ENCODE measurements around the gene DKK2.
"Not testable (repeated sequence)": the region's sequence is repeated elsewhere in the genome, so short reads cannot be mapped to it uniquely, and the experiment has no call there.

Gene DKK2

GRCh38 chr4:106929248-106929647 is 106.9 kb downstream of the DKK2 start:
- no peak overlapping the region for H2BK120ac ChIP-seq (ENCODE audit: low read depth, low read length)
- H4K5ac ChIP-seq (ENCODE audit: low read length) = no peak overlapping the region
- no peak overlapping the region for H3K23ac ChIP-seq (ENCODE audit: low read length)
- no peaks in the 10 kb centered on the region for H3K36me3 ChIP-seq (ENCODE audit: control insufficient read depth, insufficient read depth, low read length)
- no peak overlapping the region for H3K27ac ChIP-seq (ENCODE audit: low read depth, low read length)
- no peak overlapping the region for H2AK5ac ChIP-seq (ENCODE audit: low read length)
- no peak overlapping the region for H3K56ac ChIP-seq (ENCODE audit: low read length)
- no peaks in the 10 kb centered on the region for H3K79me1 ChIP-seq (ENCODE audit: low read length)
- no peak overlapping the region for H3K18ac ChIP-seq (ENCODE audit: low read length)
- WGBS (ENCODE audit: extremely low coverage, insufficient coverage, low lambda C conversion rate) = no CpG with 5 or more reads among the region's 2 CpGs
- H3K4me2 ChIP-seq (ENCODE audit: low read length) = no peak overlapping the region
- no peak overlapping the region for H3K9ac ChIP-seq (ENCODE audit: low read length)
- H2BK15ac ChIP-seq (replicated peaks; ENCODE audit: low read depth) = no peak overlapping the region
- H3K4me3 ChIP-seq (ENCODE audit: low read length) = no peak overlapping the region
- H3K27me3 ChIP-seq (ENCODE audit: insufficient read depth, low read length, poor library complexity) = no peaks in the 10 kb centered on the region
- H4K8ac ChIP-seq (ENCODE audit: low read depth, low read length) = no peak overlapping the region
- H3K4ac ChIP-seq (ENCODE audit: low read depth, low read length) = no peak overlapping the region
- no peak overlapping the region for H2BK5ac ChIP-seq (ENCODE audit: low read length)
- H3K4me1 ChIP-seq (ENCODE audit: control insufficient read depth, low read depth, low read length) = no peaks in the 10 kb centered on the region
- H3K79me2 ChIP-seq (ENCODE audit: control insufficient read depth, insufficient read depth, low read length) = no peaks in the 10 kb centered on the region
- DNase-seq = no peak

DNA sequence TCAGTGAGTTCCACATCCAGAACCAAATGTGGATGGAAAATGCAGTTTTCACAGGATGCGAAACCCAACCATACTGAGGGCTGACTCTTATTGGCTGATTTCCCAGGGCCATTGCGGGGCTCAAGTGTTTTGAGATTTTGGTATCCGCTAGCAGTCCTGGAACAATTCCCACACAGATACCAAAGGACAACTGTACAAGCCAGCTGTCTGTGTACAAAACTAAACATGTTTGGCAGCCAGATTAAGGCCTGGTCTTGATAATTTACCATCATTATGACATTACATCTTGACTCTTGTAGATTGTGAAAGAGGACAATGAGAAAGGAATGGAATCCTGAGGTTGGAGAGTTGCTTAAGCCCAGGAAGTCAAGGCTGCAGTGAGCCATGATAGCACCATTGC is 121.9 kb downstream of the DKK2 start:
- Histone ChIP-seq H3K27me3 (ENCODE audit: insufficient read depth, low read length, poor library complexity) (no peaks in the 10 kb centered on the region), H3K79me2 (ENCODE audit: control insufficient read depth, insufficient read depth, low read length) (no peaks in the 10 kb centered on the region), H2BK120ac (ENCODE audit: low read depth, low read length) (no peak overlapping the region), H3K18ac (ENCODE audit: low read length) (no peak overlapping the region), H3K9ac (ENCODE audit: low read length) (no peak overlapping the region), H4K5ac (ENCODE audit: low read length) (no peak overlapping the region), H3K4me1 (ENCODE audit: control insufficient read depth, low read depth, low read length) (no peaks in the 10 kb centered on the region), H3K23ac (ENCODE audit: low read length) (no peak overlapping the region), H2AK5ac (ENCODE audit: low read length) (no peak overlapping the region), H3K56ac (ENCODE audit: low read length) (no peak overlapping the region), H3K4me2 (ENCODE audit: low read length) (no peak overlapping the region), H4K8ac (ENCODE audit: low read depth, low read length) (no peak overlapping the region), H3K36me3 (ENCODE audit: control insufficient read depth, insufficient read depth, low read length) (no peaks in the 10 kb centered on the region), H3K4ac (ENCODE audit: low read depth, low read length) (no peak overlapping the region), H3K4me3 (ENCODE audit: low read length) (no peak overlapping the region), H2BK5ac (ENCODE audit: low read length) (no peak overlapping the region), H3K27ac (ENCODE audit: low read depth, low read length) (no peak overlapping the region), H2BK15ac (replicated peaks; ENCODE audit: low read depth) (no peak overlapping the region), H3K79me1 (ENCODE audit: low read length) (no peaks in the 10 kb centered on the region)
- DNase-seq = no peak
- WGBS (ENCODE audit: extremely low coverage, insufficient coverage, low lambda C conversion rate) = no CpG with 5 or more reads among the region's 3 CpGs

GRCh38 chr4:106909486-106910188 is 126.5 kb downstream of the DKK2 start:
- H3K27me3 ChIP-seq (ENCODE audit: insufficient read depth, low read length, poor library complexity) = no peaks in the 10 kb centered on the region
- no peak overlapping the region for H3K56ac ChIP-seq (ENCODE audit: low read length)
- H3K4me2 ChIP-seq (ENCODE audit: low read length) = no peak overlapping the region
- H2AK5ac ChIP-seq (ENCODE audit: low read length) = no peak overlapping the region
- no peak for DNase-seq
- H3K9ac ChIP-seq (ENCODE audit: low read length) = no peak overlapping the region
- no peak overlapping the region for H2BK5ac ChIP-seq (ENCODE audit: low read length)
- no peak overlapping the region for H2BK120ac ChIP-seq (ENCODE audit: low read depth, low read length)
- H3K18ac ChIP-seq (ENCODE audit: low read length) = no peak overlapping the region
- no peaks in the 10 kb centered on the region for H3K79me2 ChIP-seq (ENCODE audit: control insufficient read depth, insufficient read depth, low read length)
- H2BK15ac ChIP-seq (replicated peaks; ENCODE audit: low read depth) = no peak overlapping the region
- H4K8ac ChIP-seq (ENCODE audit: low read depth, low read length) = no peak overlapping the region
- H3K4me1 ChIP-seq (ENCODE audit: control insufficient read depth, low read depth, low read length) = no peaks in the 10 kb centered on the region
- WGBS (ENCODE audit: extremely low coverage, insufficient coverage, low lambda C conversion rate) = no CpG with 5 or more reads among the region's 1 CpG
- H3K79me1 ChIP-seq (ENCODE audit: low read length) = no peaks in the 10 kb centered on the region
- H3K36me3 ChIP-seq (ENCODE audit: control insufficient read depth, insufficient read depth, low read length) = no peaks in the 10 kb centered on the region
- no peak overlapping the region for H4K5ac ChIP-seq (ENCODE audit: low read length)
- no peak overlapping the region for H3K27ac ChIP-seq (ENCODE audit: low read depth, low read length)
- no peak overlapping the region for H3K23ac ChIP-seq (ENCODE audit: low read length)
- H3K4me3 ChIP-seq (ENCODE audit: low read length) = no peak overlapping the region
- no peak overlapping the region for H3K4ac ChIP-seq (ENCODE audit: low read depth, low read length)

DNA sequence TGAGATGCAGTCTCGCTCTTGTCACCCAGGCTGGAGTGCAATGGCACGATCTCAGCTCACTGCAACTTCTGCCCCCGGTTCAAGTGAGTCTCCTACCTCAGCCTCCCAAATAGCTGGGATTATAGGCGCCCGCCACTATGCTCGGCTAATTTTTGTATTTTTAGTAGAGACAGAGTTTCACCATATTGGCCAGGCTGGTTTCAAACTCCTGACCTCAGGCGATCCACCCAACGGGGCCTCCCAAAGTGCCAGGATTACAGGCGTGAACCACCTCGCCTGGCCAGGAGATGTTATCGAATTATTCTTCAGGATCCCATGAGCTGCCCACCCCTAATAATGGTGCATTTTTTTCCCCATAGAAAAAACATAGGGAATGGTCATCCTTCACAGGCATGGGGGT is 128.1 kb downstream of the DKK2 start:
- H4K5ac ChIP-seq (ENCODE audit: low read length); H3K36me3 ChIP-seq (ENCODE audit: control insufficient read depth, insufficient read depth, low read length); H4K8ac ChIP-seq (ENCODE audit: low read depth, low read length); H3K4ac ChIP-seq (ENCODE audit: low read depth, low read length); H3K9ac ChIP-seq (ENCODE audit: low read length); H3K27me3 ChIP-seq (ENCODE audit: insufficient read depth, low read length, poor library complexity); H3K18ac ChIP-seq (ENCODE audit: low read length); H2BK5ac ChIP-seq (ENCODE audit: low read length); H2BK120ac ChIP-seq (ENCODE audit: low read depth, low read length); H2AK5ac ChIP-seq (ENCODE audit: low read length); DNase-seq; H3K23ac ChIP-seq (ENCODE audit: low read length); H3K27ac ChIP-seq (ENCODE audit: low read depth, low read length); H3K79me1 ChIP-seq (ENCODE audit: low read length); H2BK15ac ChIP-seq (replicated peaks; ENCODE audit: low read depth); H3K56ac ChIP-seq (ENCODE audit: low read length); H3K79me2 ChIP-seq (ENCODE audit: control insufficient read depth, insufficient read depth, low read length); H3K4me1 ChIP-seq (ENCODE audit: control insufficient read depth, low read depth, low read length); H3K4me2 ChIP-seq (ENCODE audit: low read length); H3K4me3 ChIP-seq (ENCODE audit: low read length): not testable (repeated sequence)
- WGBS (ENCODE audit: extremely low coverage, insufficient coverage, low lambda C conversion rate) = no CpG with 5 or more reads among the region's 11 CpGs

GRCh38 chr4:106907216-106907615 is 128.9 kb downstream of the DKK2 start:
- no CpG with 5 or more reads among the region's 2 CpGs for WGBS (ENCODE audit: extremely low coverage, insufficient coverage, low lambda C conversion rate)
- Histone ChIP-seq H2AK5ac (ENCODE audit: low read length) (no peak overlapping the region), H3K4ac (ENCODE audit: low read depth, low read length) (no peak overlapping the region), H3K4me3 (ENCODE audit: low read length) (no peak overlapping the region), H4K5ac (ENCODE audit: low read length) (no peak overlapping the region), H3K4me1 (ENCODE audit: control insufficient read depth, low read depth, low read length) (no peaks in the 10 kb centered on the region), H2BK120ac (ENCODE audit: low read depth, low read length) (no peak overlapping the region), H3K36me3 (ENCODE audit: control insufficient read depth, insufficient read depth, low read length) (no peaks in the 10 kb centered on the region), H3K79me2 (ENCODE audit: control insufficient read depth, insufficient read depth, low read length) (no peaks in the 10 kb centered on the region), H3K4me2 (ENCODE audit: low read length) (no peak overlapping the region), H2BK5ac (ENCODE audit: low read length) (no peak overlapping the region), H3K27ac (ENCODE audit: low read depth, low read length) (no peak overlapping the region), H3K23ac (ENCODE audit: low read length) (no peak overlapping the region), H3K9ac (ENCODE audit: low read length) (no peak overlapping the region), H3K56ac (ENCODE audit: low read length) (no peak overlapping the region), H3K18ac (ENCODE audit: low read length) (no peak overlapping the region), H3K79me1 (ENCODE audit: low read length) (no peaks in the 10 kb centered on the region), H3K27me3 (ENCODE audit: insufficient read depth, low read length, poor library complexity) (no peaks in the 10 kb centered on the region), H4K8ac (ENCODE audit: low read depth, low read length) (no peak overlapping the region), H2BK15ac (replicated peaks; ENCODE audit: low read depth) (no peak overlapping the region)
- no peak for DNase-seq

DNA sequence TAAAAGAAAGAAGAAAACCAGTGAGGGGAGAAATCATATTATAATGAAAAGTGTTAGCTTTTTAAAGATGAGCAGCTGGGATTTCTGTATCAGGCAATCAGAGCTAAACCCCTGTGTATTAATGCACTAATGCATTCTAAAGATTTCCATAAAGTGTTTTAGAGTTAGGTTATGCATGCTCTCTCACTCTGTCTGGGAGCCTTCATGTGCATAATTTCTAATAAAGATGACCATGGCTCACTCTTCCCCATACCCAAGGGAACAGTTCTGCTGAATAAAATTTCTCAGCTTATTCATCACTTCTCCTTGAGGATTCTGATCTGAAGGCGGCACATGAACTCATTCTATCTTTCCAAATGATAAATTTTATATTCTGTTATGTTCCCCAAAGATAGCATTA is 129.4 kb downstream of the DKK2 start:
- no peak overlapping the region for H3K4me3 ChIP-seq (ENCODE audit: low read length)
- H3K4me1 ChIP-seq (ENCODE audit: control insufficient read depth, low read depth, low read length) = no peaks in the 10 kb centered on the region
- no peak overlapping the region for H3K27ac ChIP-seq (ENCODE audit: low read depth, low read length)
- no peak overlapping the region for H2BK120ac ChIP-seq (ENCODE audit: low read depth, low read length)
- no peaks in the 10 kb centered on the region for H3K79me1 ChIP-seq (ENCODE audit: low read length)
- no peak overlapping the region for H4K8ac ChIP-seq (ENCODE audit: low read depth, low read length)
- no peak overlapping the region for H2BK5ac ChIP-seq (ENCODE audit: low read length)
- no peak overlapping the region for H2BK15ac ChIP-seq (replicated peaks; ENCODE audit: low read depth)
- H3K4me2 ChIP-seq (ENCODE audit: low read length) = no peak overlapping the region
- no peak overlapping the region for H2AK5ac ChIP-seq (ENCODE audit: low read length)
- DNase-seq = no peak
- H3K4ac ChIP-seq (ENCODE audit: low read depth, low read length) = no peak overlapping the region
- no peak overlapping the region for H3K18ac ChIP-seq (ENCODE audit: low read length)
- no peak overlapping the region for H3K9ac ChIP-seq (ENCODE audit: low read length)
- H4K5ac ChIP-seq (ENCODE audit: low read length) = no peak overlapping the region
- H3K27me3 ChIP-seq (ENCODE audit: insufficient read depth, low read length, poor library complexity) = no peaks in the 10 kb centered on the region
- H3K36me3 ChIP-seq (ENCODE audit: control insufficient read depth, insufficient read depth, low read length) = no peaks in the 10 kb centered on the region
- H3K79me2 ChIP-seq (ENCODE audit: control insufficient read depth, insufficient read depth, low read length) = no peaks in the 10 kb centered on the region
- WGBS (ENCODE audit: extremely low coverage, insufficient coverage, low lambda C conversion rate) = no CpG with 5 or more reads among the region's 1 CpG
- H3K56ac ChIP-seq (ENCODE audit: low read length) = no peak overlapping the region
- H3K23ac ChIP-seq (ENCODE audit: low read length) = no peak overlapping the region

Data from mesendoderm (in vitro differentiated cells).